SH-SY5Y (cell line): ENCODE data around the gene MUC20.
A peak's percentile ranks its signal among the peaks of the same experiment; 100 is the strongest.

Experiments
- GATA2 ChIP-seq: IDR thresholded peaks from 2 replicates; pipeline ENCODE4 v1.6.1; 2011; ENCODE audit warnings: mild to moderate bottlenecking, low read depth, low read length
- GATA3 ChIP-seq: IDR thresholded peaks from 2 replicates; pipeline ENCODE4 v1.6.1; 2011; ENCODE audit warnings: low read depth, mild to moderate bottlenecking, low read length, moderate library complexity

Gene MUC20

GRCh38 chr3:195717852-195718476 lies 2.8 kb upstream of the MUC20 start:
- TF ChIP-seq GATA2, result no peak
- TF ChIP-seq GATA3, result no peak

GRCh38 chr3:195718477-195718984 lies 2.2 kb upstream of the MUC20 start:
- no peak for TF ChIP-seq GATA2
- no peak for TF ChIP-seq GATA3

GRCh38 chr3:195727606-195728195 lies 6.9 kb downstream of the MUC20 start:
- TF ChIP-seq GATA2 (peak; percentile 100), GATA3 (peak; percentile 99)

GRCh38 chr3:195729476-195730251 lies 8.9 kb downstream of the MUC20 start:
- TF ChIP-seq GATA3 (no peak), GATA2 (no peak)

GRCh38 chr3:195731356-195731905 lies 10.7 kb downstream of the MUC20 start:
- TF ChIP-seq GATA2 (no peak), GATA3 (no peak)

- TF ChIP-seq GATA3 (no peak), GATA2 (no peak)
Measured at GRCh38 chr3:195732940-195733339, 12.2 kb downstream of the MUC20 start.

- TF ChIP-seq GATA2 (no peak), GATA3 (no peak)
Measured at GRCh38 chr3:195735036-195735695, 14.4 kb downstream of the MUC20 start.

GRCh38 chr3:195736866-195737490 lies 16.2 kb downstream of the MUC20 start:
- TF ChIP-seq GATA3 (no peak), GATA2 (no peak)

- TF ChIP-seq GATA2 (no peak), GATA3 (no peak)
Measured at GRCh38 chr3:195738274-195739044, 17.7 kb downstream of the MUC20 start.

- no peak for TF ChIP-seq GATA2
Measured at GRCh38 chr3:195739561-195740111, 18.9 kb downstream of the MUC20 start.

GRCh38 chr3:195744437-195744836 lies 23.7 kb downstream of the MUC20 start:
- TF ChIP-seq GATA2 (no peak), GATA3 (no peak)

GRCh38 chr3:195746346-195746745 lies 25.6 kb downstream of the MUC20 start:
- no peak for TF ChIP-seq GATA3
- no peak for TF ChIP-seq GATA2

GRCh38 chr3:195746751-195747150 lies 26.0 kb downstream of the MUC20 start:
- no peak for TF ChIP-seq GATA2
- TF ChIP-seq GATA3, result no peak

- no peak for TF ChIP-seq GATA3
- TF ChIP-seq GATA2, result no peak
Measured at GRCh38 chr3:195748661-195749060, 27.9 kb downstream of the MUC20 start.
